Measurements from ENCODE around the gene NAV2.

The NAV2 gene

GRCh38 chr11:19768197-19768596 lies 55.6 kb downstream of the NAV2 start:
- Histone ChIP-seq H3K27me3 (replicated peaks in 2 of 5; ENCODE audit: control insufficient read depth in 4 of 5, insufficient read depth in 5 of 5, low read length in 4 of 5) (peaks cover 0 to 7% (median 2%) of the 10 kb centered on the region in 5 experiments), H3K4me1 (ENCODE audit: control extremely low read depth in 1 of 4, control insufficient read depth in 4 of 4, insufficient read depth in 4 of 4, low read length in 3 of 4) (no peaks in the 10 kb centered on the region), H3K27ac (ENCODE audit: insufficient read depth in 1 of 2, low read depth in 1 of 2, low read length in 2 of 2, poor library complexity in 1 of 2, severe bottlenecking in 2 of 2) (no peak overlapping the region), H3K4me3 (ENCODE audit: control insufficient read depth in 1 of 7, extremely low read depth in 1 of 7, insufficient read depth in 4 of 7, low read depth in 2 of 7, low read length in 6 of 7) (no peak overlapping the region), H3K36me3 (ENCODE audit: control insufficient read depth in 4 of 4, insufficient read depth in 4 of 4, low read length in 3 of 4) (no peaks in the 10 kb centered on the region), H3K9me3 (ENCODE audit: control extremely low read depth in 1 of 5, control insufficient read depth in 4 of 5, insufficient read depth in 2 of 5, low read depth in 1 of 5, low read length in 4 of 5) (no peaks in the 10 kb centered on the region)
- WGBS (ENCODE audit: insufficient coverage), result 86% methylated on average over 6 of the region's 6 CpGs
- ChIA-PET POLR2A (no interaction called here), CTCF (interaction anchor here (1.5 kb wide), 1 partner anchor 12 kb away, joined by 3 read pairs; no protein-coding TSS in a partner anchor)
- no peak for DNase-seq

GRCh38 chr11:19768815-19769214 lies 56.2 kb downstream of the NAV2 start:
- H3K27me3 ChIP-seq (replicated peaks in 2 of 5; ENCODE audit: control insufficient read depth in 4 of 5, insufficient read depth in 5 of 5, low read length in 4 of 5), result peaks cover under 1 to 8% (median 6%) of the 10 kb centered on the region in 5 experiments
- POLR2A ChIA-PET, result no interaction called here
- H3K36me3 ChIP-seq (ENCODE audit: control insufficient read depth in 4 of 4, insufficient read depth in 4 of 4, low read length in 3 of 4), result no peaks in the 10 kb centered on the region
- H3K4me3 ChIP-seq (ENCODE audit: control insufficient read depth in 1 of 7, extremely low read depth in 1 of 7, insufficient read depth in 4 of 7, low read depth in 2 of 7, low read length in 6 of 7), result no peak overlapping the region
- no peaks in the 10 kb centered on the region for H3K4me1 ChIP-seq (ENCODE audit: control extremely low read depth in 1 of 4, control insufficient read depth in 4 of 4, insufficient read depth in 4 of 4, low read length in 3 of 4)
- DNase-seq, result no peak
- H3K9me3 ChIP-seq (ENCODE audit: control extremely low read depth in 1 of 5, control insufficient read depth in 4 of 5, insufficient read depth in 2 of 5, low read depth in 1 of 5, low read length in 4 of 5), result no peaks in the 10 kb centered on the region
- CTCF ChIA-PET, result interaction anchor here (1.5 kb wide), 1 partner anchor 11 kb away, joined by 3 read pairs; no protein-coding TSS in a partner anchor
- no peak overlapping the region for H3K27ac ChIP-seq (ENCODE audit: insufficient read depth in 1 of 2, low read depth in 1 of 2, low read length in 2 of 2, poor library complexity in 1 of 2, severe bottlenecking in 2 of 2)

GRCh38 chr11:19769820-19770219 lies 57.2 kb downstream of the NAV2 start:
- H3K4me3 ChIP-seq (ENCODE audit: control insufficient read depth in 1 of 7, extremely low read depth in 1 of 7, insufficient read depth in 4 of 7, low read depth in 2 of 7, low read length in 6 of 7), result no peak overlapping the region
- H3K27me3 ChIP-seq (replicated peaks in 2 of 5; ENCODE audit: control insufficient read depth in 4 of 5, insufficient read depth in 5 of 5, low read length in 4 of 5), result peaks cover 6 to 16% (median 7%) of the 10 kb centered on the region in 5 experiments
- H3K36me3 ChIP-seq (ENCODE audit: control insufficient read depth in 4 of 4, insufficient read depth in 4 of 4, low read length in 3 of 4), result no peaks in the 10 kb centered on the region
- H3K27ac ChIP-seq (ENCODE audit: insufficient read depth in 1 of 2, low read depth in 1 of 2, low read length in 2 of 2, poor library complexity in 1 of 2, severe bottlenecking in 2 of 2), result no peak overlapping the region
- WGBS (ENCODE audit: insufficient coverage), result 100% methylated on average over 1 of the region's 1 CpG
- ChIA-PET POLR2A (no interaction called here), CTCF (no interaction called here)
- H3K4me1 ChIP-seq (ENCODE audit: control extremely low read depth in 1 of 4, control insufficient read depth in 4 of 4, insufficient read depth in 4 of 4, low read length in 3 of 4), result no peaks in the 10 kb centered on the region
- no peak for DNase-seq
- no peaks in the 10 kb centered on the region for H3K9me3 ChIP-seq (ENCODE audit: control extremely low read depth in 1 of 5, control insufficient read depth in 4 of 5, insufficient read depth in 2 of 5, low read depth in 1 of 5, low read length in 4 of 5)

GRCh38 chr11:19770277-19770676 lies 57.6 kb downstream of the NAV2 start:
- ChIA-PET POLR2A (no interaction called here), CTCF (no interaction called here)
- H3K4me3 ChIP-seq (ENCODE audit: control insufficient read depth in 1 of 7, extremely low read depth in 1 of 7, insufficient read depth in 4 of 7, low read depth in 2 of 7, low read length in 6 of 7), result no peak overlapping the region
- H3K27ac ChIP-seq (ENCODE audit: insufficient read depth in 1 of 2, low read depth in 1 of 2, low read length in 2 of 2, poor library complexity in 1 of 2, severe bottlenecking in 2 of 2), result no peak overlapping the region
- whole genome bisulfite sequencing (ENCODE audit: insufficient coverage), result 70% methylated on average over 2 of the region's 2 CpGs
- H3K4me1 ChIP-seq (ENCODE audit: control extremely low read depth in 1 of 4, control insufficient read depth in 4 of 4, insufficient read depth in 4 of 4, low read length in 3 of 4), result no peaks in the 10 kb centered on the region
- H3K36me3 ChIP-seq (ENCODE audit: control insufficient read depth in 4 of 4, insufficient read depth in 4 of 4, low read length in 3 of 4), result no peaks in the 10 kb centered on the region
- peaks cover 6 to 18% (median 9%) of the 10 kb centered on the region in 5 experiments for H3K27me3 ChIP-seq (replicated peaks in 2 of 5; ENCODE audit: control insufficient read depth in 4 of 5, insufficient read depth in 5 of 5, low read length in 4 of 5)
- DNase-seq, result no peak
- H3K9me3 ChIP-seq (ENCODE audit: control extremely low read depth in 1 of 5, control insufficient read depth in 4 of 5, insufficient read depth in 2 of 5, low read depth in 1 of 5, low read length in 4 of 5), result no peaks in the 10 kb centered on the region

- peaks cover 6 to 30% (median 13%) of the 10 kb centered on the region in 5 experiments for H3K27me3 ChIP-seq (replicated peaks in 2 of 5; ENCODE audit: control insufficient read depth in 4 of 5, insufficient read depth in 5 of 5, low read length in 4 of 5)
- H3K36me3 ChIP-seq (ENCODE audit: control insufficient read depth in 4 of 4, insufficient read depth in 4 of 4, low read length in 3 of 4), result no peaks in the 10 kb centered on the region
- H3K4me1 ChIP-seq (ENCODE audit: control extremely low read depth in 1 of 4, control insufficient read depth in 4 of 4, insufficient read depth in 4 of 4, low read length in 3 of 4), result no peaks in the 10 kb centered on the region
- ChIA-PET CTCF (no interaction called here), POLR2A (no interaction called here)
- H3K27ac ChIP-seq (ENCODE audit: insufficient read depth in 1 of 2, low read depth in 1 of 2, low read length in 2 of 2, poor library complexity in 1 of 2, severe bottlenecking in 2 of 2), result no peak overlapping the region
- no CpG with 5 or more reads among the region's 4 CpGs for WGBS (ENCODE audit: insufficient coverage)
- H3K9me3 ChIP-seq (ENCODE audit: control extremely low read depth in 1 of 5, control insufficient read depth in 4 of 5, insufficient read depth in 2 of 5, low read depth in 1 of 5, low read length in 4 of 5), result no peaks in the 10 kb centered on the region
- DNase-seq, result no peak
- no peak overlapping the region for H3K4me3 ChIP-seq (ENCODE audit: control insufficient read depth in 1 of 7, extremely low read depth in 1 of 7, insufficient read depth in 4 of 7, low read depth in 2 of 7, low read length in 6 of 7)
Measured at GRCh38 chr11:19771463-19771862, 58.8 kb downstream of the NAV2 start.

GRCh38 chr11:19772480-19772879 lies 59.8 kb downstream of the NAV2 start:
- Histone ChIP-seq H3K27ac (ENCODE audit: insufficient read depth in 1 of 2, low read depth in 1 of 2, low read length in 2 of 2, poor library complexity in 1 of 2, severe bottlenecking in 2 of 2) (no peak overlapping the region), H3K4me3 (ENCODE audit: control insufficient read depth in 1 of 7, extremely low read depth in 1 of 7, insufficient read depth in 4 of 7, low read depth in 2 of 7, low read length in 6 of 7) (no peak overlapping the region), H3K9me3 (ENCODE audit: control extremely low read depth in 1 of 5, control insufficient read depth in 4 of 5, insufficient read depth in 2 of 5, low read depth in 1 of 5, low read length in 4 of 5) (no peaks in the 10 kb centered on the region), H3K27me3 (replicated peaks in 2 of 5; ENCODE audit: control insufficient read depth in 4 of 5, insufficient read depth in 5 of 5, low read length in 4 of 5) (peaks cover 6 to 38% (median 13%) of the 10 kb centered on the region in 5 experiments), H3K4me1 (ENCODE audit: control extremely low read depth in 1 of 4, control insufficient read depth in 4 of 4, insufficient read depth in 4 of 4, low read length in 3 of 4) (peaks cover 0 to 7% (median 2%) of the 10 kb centered on the region in 4 experiments), H3K36me3 (ENCODE audit: control insufficient read depth in 4 of 4, insufficient read depth in 4 of 4, low read length in 3 of 4) (no peaks in the 10 kb centered on the region)
- no peak for DNase-seq
- WGBS (ENCODE audit: insufficient coverage), result 100% methylated on average over 2 of the region's 4 CpGs
- ChIA-PET CTCF (interaction anchor here (0.9 to 1.4 kb wide), 2 partner anchors 12 to 23 kb away, joined by 3 read pairs; no protein-coding TSS in a partner anchor), POLR2A (no interaction called here)

GRCh38 chr11:19774329-19774728 lies 61.7 kb downstream of the NAV2 start:
- no peaks in the 10 kb centered on the region for H3K36me3 ChIP-seq (ENCODE audit: control insufficient read depth in 4 of 4, insufficient read depth in 4 of 4, low read length in 3 of 4)
- no peak overlapping the region for H3K27ac ChIP-seq (ENCODE audit: insufficient read depth in 1 of 2, low read depth in 1 of 2, low read length in 2 of 2, poor library complexity in 1 of 2, severe bottlenecking in 2 of 2)
- no peaks in the 10 kb centered on the region for H3K9me3 ChIP-seq (ENCODE audit: control extremely low read depth in 1 of 5, control insufficient read depth in 4 of 5, insufficient read depth in 2 of 5, low read depth in 1 of 5, low read length in 4 of 5)
- no peak overlapping the region for H3K4me3 ChIP-seq (ENCODE audit: control insufficient read depth in 1 of 7, extremely low read depth in 1 of 7, insufficient read depth in 4 of 7, low read depth in 2 of 7, low read length in 6 of 7)
- peaks cover 12 to 56% (median 19%) of the 10 kb centered on the region in 5 experiments for H3K27me3 ChIP-seq (replicated peaks in 2 of 5; ENCODE audit: control insufficient read depth in 4 of 5, insufficient read depth in 5 of 5, low read length in 4 of 5)
- peaks cover 0 to 13% (median 4%) of the 10 kb centered on the region in 4 experiments for H3K4me1 ChIP-seq (ENCODE audit: control extremely low read depth in 1 of 4, control insufficient read depth in 4 of 4, insufficient read depth in 4 of 4, low read length in 3 of 4)
- POLR2A ChIA-PET, result no interaction called here
- CTCF ChIA-PET, result interaction anchor here (1.2 kb wide), 1 partner anchor 12 kb away, joined by 3 read pairs; no protein-coding TSS in a partner anchor
- no peak for DNase-seq
- WGBS (ENCODE audit: insufficient coverage), result 100% methylated on average over 1 of the region's 3 CpGs
